Tongue (tissue), 2 donors: ENCODE results near the gene CMTM6. TPM values are rescaled to one million over a fixed set of nuclear protein-coding genes. Genes with fewer than 3 reads are reported as not detected.
"Not testable (repeated sequence)": the region's sequence is repeated elsewhere in the genome, so short reads cannot be mapped to it uniquely, and the experiment has no call there.

Experiments
- DNase-seq: peaks from one replicate; pipeline ENCODE4 v3.0.0-alpha.2; 2015
- total RNA-seq: library from RNA; depleted of rRNA; stranded (reverse); fragments of >200 nt; gene quantifications from one replicate; pipeline ENCODE4 v1.2.3, GENCODE V29; 2014

The CMTM6 gene
- 75.1 TPM for total RNA-seq

DNA sequence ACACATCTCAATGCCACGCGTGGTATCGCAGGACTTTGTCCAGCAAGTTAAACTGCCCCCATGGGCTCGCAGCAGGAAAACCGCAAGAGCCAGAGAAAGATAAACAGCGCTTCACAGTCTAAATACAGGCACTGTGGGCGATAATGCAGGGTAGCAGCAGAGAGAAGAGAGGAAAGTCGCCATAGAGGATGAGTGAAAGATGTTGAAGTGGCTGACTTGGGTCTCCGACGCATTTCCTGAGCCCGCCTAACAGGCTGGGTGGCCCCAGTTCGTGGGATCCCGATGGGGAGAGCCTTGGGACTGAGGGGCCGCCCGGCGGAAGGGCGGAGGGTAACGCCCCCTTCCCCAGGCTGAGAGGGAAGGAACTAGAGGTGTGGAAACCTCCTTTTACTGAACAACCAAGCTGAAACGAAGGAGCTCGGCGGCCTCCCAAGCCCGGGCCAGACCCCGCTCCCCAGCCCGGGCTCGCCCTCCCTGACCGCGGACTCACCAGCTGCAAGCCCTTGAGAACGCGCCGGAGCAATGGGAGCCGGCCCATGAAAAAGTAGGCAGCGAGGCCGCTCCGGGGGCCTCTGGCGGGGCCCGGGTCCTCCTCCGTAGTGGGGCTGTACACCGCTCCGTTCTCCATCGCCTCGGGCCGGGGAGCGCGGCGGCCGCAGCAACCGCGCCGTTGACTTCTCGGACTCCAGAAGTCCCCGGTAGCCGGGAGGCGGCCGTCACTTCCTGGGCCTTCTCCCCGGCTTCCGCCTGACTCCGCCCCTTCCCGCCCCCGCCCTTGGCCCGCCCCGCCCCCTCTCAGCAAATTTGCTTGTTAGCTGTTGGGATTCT is at the start of gene CMTM6:
Gene CMTM6, minus strand, starts transcription at position 735 of the 828 bp plus-strand sequence. Its CDS starts 107 bp downstream, at position 628.
- DNase-seq, result peak; percentile 92

DNA sequence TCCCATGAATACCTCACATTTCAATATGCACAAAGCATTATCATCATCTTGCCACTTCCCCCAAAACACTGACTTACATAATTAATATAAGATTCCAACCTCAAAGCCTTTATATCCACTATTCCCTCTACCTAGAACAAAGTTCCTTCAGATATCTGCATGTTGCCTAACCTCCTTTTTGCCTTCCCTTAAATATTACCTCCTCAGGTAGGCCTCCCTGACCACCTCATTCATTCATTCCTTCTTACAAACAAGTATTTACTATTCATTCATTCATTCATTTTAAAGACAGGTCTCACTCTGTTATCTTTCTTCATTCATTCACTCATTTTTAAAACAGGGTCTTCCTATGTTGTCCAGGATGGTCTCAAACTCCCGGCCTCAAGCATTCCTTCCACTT is 49.4 kb upstream of the CMTM6 start:
- no peak for DNase-seq

DNA sequence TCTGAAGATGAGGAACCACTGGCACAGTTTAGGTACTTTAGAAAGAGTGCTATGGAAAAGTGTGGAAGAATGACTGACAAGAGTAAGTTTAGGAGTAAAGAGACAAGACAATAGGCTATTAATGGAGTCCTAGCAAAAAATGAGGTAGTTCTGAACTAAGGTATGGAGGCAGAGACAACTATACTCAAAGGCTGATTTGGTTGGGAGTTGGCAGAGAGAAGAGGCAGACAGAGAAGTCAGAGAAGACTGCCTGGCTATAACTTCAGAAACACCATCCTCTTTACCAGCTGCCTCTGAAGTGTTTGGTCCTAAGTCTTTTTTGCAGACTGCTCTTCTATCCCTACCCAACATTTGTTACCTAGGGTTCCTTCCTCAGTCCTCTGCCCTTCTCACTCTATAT is 48.8 kb upstream of the CMTM6 start:
- no peak for DNase-seq

GRCh38 chr3:32551087-32551486 is 48.4 kb upstream of the CMTM6 start:
- DNase-seq, result no peak

- DNase-seq, result no peak
These were observed 42.7 kb upstream of the CMTM6 start for GRCh38 chr3:32545305-32545704.

DNA sequence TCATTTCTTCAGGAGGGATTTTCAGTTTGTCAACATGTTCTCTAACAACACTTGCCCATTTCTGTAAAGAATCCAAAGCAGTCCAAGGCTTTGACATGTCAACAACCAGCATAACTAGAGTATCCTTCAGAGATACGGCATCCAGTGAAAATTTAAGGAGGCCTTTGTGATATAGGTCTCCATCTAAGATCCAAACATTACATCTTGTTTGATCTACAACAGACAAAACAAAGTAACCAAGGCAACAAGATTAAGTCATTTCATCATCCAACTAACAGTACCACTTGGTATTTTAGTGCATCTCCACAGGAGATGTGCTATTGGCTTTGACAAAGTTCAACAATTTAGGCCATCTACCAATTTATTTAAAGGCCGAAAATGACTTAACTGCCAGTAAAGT is 42.2 kb upstream of the CMTM6 start:
- DNase-seq, result no peak

DNA sequence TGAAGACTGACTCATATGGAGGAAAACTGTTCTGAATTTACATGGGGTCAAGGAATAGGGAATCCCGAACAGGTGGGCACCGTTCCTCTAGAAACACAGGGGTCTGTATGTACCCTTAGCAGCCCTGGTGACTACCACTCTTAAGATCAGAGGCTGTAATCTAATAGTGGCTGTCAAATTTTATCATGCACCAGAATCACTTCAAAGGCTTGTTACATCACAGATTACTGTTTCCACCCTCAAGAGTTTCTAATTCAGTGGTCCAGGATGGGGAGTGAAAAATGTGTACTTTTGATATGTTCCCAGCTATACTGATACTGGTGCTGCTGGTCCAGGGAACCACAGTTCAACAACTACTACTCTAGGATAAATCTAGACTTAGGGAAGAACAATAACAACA is 40.2 kb upstream of the CMTM6 start:
- DNase-seq, result no peak

- no peak for DNase-seq
These were observed 38.2 kb upstream of the CMTM6 start for GRCh38 chr3:32540899-32541298.

GRCh38 chr3:32532434-32532833 is 29.8 kb upstream of the CMTM6 start:
- no peak for DNase-seq

- no peak for DNase-seq
These were observed 28.5 kb upstream of the CMTM6 start for GRCh38 chr3:32531010-32531647.

DNA sequence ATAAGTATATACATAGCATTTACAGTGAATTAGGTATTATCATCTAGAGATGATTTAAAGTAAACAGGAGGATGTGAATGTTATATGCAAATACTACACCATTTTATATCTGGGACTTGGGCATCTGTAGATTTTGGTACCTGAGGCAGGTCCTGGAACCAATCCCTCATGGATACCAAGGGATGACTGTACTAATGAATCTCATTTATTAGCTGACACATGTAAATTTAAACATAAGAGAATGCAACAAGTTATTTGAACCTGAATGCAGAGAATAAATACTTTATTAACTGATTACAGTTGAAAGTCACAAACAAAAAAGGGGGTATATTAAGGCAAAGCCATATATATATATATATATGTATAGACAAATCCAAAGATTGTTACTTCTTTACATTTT is 23.1 kb upstream of the CMTM6 start:
- no peak for DNase-seq

- DNase-seq, result peak; percentile 31
These were observed 20.0 kb upstream of the CMTM6 start for GRCh38 chr3:32522682-32523081.

- not testable (repeated sequence) for DNase-seq
These were observed 16.3 kb upstream of the CMTM6 start for GRCh38 chr3:32518921-32519320.

DNA sequence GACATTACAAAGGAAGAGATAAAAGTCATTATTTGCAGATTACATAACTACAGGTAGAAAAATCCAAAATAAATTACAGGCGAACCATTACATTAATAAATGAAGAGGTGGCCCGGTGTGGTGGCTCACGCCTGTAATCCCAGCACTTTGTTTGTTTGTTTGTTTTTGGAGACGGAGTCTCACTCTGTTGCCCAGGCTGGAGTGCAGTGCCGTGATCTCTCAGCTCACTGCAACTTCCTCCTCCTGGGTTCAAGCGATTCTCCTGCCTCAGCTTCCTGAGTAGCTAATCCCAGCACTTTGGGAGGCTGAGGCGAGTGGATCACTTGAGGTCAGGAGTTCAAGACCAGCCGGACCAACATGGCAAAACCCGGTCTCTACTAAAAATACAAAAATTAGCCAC is 14.1 kb upstream of the CMTM6 start:
- not testable (repeated sequence) for DNase-seq

DNA sequence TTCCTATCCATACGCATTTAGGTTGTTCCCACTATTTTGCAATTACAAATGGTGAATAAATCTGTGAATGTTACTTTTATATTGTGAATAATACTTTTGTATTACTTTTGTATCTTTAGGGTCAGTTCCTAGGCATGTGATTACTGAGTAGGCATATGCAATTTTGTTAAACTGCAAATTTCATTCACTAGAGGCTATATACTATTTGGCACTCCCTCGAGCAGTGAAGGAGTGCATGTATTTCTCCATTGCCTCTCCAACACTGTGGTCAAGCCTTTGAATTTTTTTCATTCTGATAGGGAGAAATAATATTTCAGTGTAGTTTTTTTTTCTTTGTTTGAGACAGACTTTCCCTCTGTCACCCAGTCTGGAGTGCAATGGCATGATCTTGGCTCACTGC is 8.4 kb upstream of the CMTM6 start:
- no peak for DNase-seq

GRCh38 chr3:32510075-32510724 is 7.5 kb upstream of the CMTM6 start:
- DNase-seq, result peak; percentile 85

DNA sequence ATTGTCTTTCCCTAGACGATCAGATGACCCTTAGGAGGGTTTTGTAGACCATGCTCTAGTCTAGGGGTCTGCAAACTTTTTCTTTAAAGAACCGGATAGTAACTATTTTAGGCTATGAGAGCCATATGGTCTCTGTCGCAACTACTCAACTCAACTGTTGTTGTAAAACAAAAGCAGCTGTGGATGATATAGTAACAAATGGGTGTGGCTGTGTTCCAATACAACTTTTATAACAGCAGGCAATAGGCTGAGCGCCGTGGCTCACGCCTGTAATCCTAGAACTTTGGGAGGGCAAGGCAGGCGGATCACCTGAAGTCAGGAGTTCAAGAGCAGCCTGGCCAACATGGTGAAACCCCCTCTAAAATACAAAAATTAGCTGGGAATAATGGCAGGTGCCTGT is 6.1 kb upstream of the CMTM6 start:
- DNase-seq, result peak; percentile 45

GRCh38 chr3:32506466-32506865 is 3.8 kb upstream of the CMTM6 start:
- no peak for DNase-seq

- no peak for DNase-seq
These were observed 264 bp upstream of the CMTM6 start for GRCh38 chr3:32502946-32503286.

DNA sequence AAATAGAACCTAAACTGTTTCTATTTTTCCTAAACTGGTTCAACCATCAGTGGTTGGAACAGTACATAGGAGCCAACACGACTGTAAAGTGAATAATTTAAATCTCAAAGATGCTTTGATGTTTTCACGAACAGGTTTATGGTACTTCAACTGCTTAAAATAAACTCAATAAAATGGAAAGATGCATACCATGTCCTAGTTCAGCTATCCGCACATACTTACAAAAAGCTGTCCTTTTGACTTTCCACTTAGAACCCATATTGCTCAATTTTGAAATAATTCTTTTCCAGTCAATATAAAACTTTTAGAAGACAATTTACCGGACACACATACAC is 902 bp downstream of the CMTM6 start:
- DNase-seq, result no peak

DNA sequence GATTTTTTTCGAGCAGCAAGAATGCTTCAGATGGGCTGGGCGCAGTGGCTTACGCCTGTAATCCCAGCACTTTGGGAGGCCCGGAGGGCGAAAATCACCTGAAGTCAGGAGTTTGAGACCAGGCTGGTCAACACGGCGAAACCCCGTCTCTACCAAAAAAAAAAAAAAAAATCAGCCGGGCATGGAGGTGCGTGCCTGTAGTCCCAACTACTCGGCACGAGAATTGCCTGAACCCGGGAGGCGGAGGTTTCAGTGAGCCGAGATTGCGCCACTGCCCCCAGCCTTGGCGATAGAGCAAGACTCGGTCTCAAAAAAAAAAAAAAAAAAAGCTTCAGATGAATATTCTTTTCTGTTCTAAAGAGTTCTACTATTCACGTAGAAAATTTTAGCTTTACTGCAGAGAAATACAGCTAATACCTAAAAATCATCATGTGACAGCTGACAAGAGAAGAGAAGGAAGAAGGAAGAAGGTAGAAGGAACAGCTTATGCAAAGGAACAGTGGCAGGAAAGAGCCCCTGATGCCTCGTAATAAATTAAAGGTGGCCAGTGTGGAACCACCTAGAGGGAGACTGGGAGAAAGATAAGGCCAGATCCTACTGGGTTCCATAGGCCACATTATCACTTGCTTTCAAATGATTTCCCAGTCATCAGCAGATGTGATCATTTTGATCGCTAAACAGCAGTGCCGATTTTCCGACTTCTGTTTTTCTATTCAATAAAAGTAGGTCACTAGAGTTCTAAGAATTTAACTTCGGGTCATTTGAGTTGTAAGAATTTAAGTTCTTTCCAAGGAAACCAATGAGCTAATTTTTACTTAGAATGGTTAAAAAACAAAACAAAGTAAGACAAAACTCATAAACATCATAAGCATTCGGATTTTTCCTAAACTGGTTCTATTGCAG is 1.5 kb downstream of the CMTM6 start:
- no peak for DNase-seq

DNA sequence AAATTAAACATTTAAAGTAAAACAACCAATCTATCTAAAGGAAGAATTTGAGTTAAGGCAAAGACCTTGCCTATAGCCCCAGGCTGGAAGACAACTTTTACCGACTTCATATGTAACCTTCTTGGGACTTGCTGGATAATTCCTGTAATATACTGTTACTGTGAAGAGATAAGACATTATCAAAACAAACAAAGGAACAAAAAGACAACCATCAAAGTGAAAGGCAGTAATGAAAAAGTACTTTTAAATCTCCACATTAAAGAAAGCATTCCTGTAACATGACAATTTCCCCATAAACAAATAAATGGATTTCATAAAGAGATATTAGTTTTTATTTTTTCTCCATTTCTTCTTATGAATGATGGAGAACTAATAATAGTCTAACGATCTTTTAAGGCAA is 2.4 kb downstream of the CMTM6 start:
- no peak for DNase-seq

DNA sequence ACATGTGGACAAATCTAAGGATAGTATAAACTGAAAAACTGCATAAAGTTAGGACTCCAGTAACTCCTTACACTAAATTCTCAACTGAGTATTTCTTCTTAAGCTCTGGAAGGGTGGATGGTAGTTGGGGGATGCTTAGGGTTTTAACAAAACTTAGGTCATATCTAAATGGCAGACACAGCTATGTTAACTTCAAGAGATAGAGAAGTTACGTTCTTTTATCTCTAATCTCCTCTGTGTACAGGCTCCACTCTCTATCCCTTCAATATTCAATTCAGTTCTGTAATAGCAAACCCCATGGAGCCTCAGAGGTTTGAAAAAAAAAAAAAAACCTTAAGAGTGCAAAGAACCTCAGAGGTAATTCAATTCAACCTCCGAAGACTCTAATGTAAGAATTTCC is 3.1 kb downstream of the CMTM6 start:
- DNase-seq, result no peak
